MM.1S (cell line): ENCODE results near the gene IGDCC3.

ENCODE experiments used
- EZH2 ChIP-seq: fragments of 300-600 bp; sonication (generic); optimal IDR thresholded peaks from 2 replicates; pipeline ENCODE3; 2017; ENCODE audit warnings: low read depth, mild to moderate bottlenecking, antibody characterized with exemption, low read length, mixed read lengths
- EZH2phosphoT487 ChIP-seq: fragments of 300-600 bp; sonication (generic); IDR thresholded peaks from 2 replicates; pipeline ENCODE4 v1.6.1; 2018; ENCODE audit warnings: antibody characterized with exemption, low read length
- TF ChIP-seq, protein P1 (sequence below): fragments of 300-600 bp; sonication (generic); IDR thresholded peaks from 2 replicates; pipeline ENCODE4 v1.5.1; 2016; ENCODE audit warnings: antibody characterized with exemption, low read length, mixed read lengths

DNA sequence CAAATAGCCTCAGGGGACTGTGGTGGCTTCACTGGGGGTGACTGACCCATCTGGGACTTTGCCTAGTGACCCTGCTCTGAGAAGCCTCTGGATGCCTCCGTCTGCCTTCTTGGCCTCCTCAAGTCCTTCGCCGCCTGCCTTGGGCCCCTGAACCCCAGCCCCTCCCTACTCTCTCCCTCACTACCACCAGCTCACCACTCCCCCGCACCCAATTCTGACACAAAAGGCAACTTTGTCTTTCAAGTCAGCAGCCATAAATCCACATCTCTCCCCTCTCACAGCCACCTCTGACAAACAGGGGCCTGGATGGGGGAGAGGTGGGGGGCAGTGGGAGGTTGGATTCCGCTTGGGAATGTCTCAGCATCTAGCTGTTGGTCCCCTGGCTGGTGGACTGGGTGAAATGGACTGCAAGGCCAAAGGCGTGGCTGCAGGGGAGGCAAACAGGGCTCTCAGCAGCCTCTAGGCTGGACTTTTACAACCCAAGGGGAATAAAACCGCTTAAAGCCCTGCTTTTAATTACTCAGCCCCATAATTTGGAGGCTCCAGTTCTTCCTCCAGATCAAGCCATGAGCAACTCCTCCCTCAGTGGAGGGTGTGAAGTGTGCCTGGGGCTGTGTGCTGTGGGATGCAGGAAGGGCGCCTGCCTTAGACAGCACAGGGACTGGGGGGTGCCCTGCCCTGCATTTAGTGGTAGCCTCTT lies 33.4 kb downstream of the IGDCC3 start:
- TF ChIP-seq, protein P1, sequence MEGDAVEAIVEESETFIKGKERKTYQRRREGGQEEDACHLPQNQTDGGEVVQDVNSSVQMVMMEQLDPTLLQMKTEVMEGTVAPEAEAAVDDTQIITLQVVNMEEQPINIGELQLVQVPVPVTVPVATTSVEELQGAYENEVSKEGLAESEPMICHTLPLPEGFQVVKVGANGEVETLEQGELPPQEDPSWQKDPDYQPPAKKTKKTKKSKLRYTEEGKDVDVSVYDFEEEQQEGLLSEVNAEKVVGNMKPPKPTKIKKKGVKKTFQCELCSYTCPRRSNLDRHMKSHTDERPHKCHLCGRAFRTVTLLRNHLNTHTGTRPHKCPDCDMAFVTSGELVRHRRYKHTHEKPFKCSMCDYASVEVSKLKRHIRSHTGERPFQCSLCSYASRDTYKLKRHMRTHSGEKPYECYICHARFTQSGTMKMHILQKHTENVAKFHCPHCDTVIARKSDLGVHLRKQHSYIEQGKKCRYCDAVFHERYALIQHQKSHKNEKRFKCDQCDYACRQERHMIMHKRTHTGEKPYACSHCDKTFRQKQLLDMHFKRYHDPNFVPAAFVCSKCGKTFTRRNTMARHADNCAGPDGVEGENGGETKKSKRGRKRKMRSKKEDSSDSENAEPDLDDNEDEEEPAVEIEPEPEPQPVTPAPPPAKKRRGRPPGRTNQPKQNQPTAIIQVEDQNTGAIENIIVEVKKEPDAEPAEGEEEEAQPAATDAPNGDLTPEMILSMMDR = no peak
- TF ChIP-seq EZH2phosphoT487 = no peak
- no peak for TF ChIP-seq EZH2
